HepG2 (cell line): ENCODE results near the gene EZH2. TPM values are rescaled to one million over a fixed set of nuclear protein-coding genes. Genes with fewer than 3 reads are reported as not detected.

Experiments used
- ATAC-seq: fragments of 200-7000 bp; cut with Tn5 transposase; 3 replicates; pipeline ENCODE4 v1.9.1; 2020; ENCODE audit warnings: mild to moderate bottlenecking, moderate library complexity
- BruUV-seq: library from RNA; stranded (reverse); fragments of 400-500 nt; replicated peaks from 2 replicates; lab custom pipeline; 2021; lab: Mats Ljungman, UMichigan
- CTCF ChIA-PET: fragments of 300-600 bp; formaldehyde crosslinking; extraction: SDS; loops from one replicate; lab custom pipeline; 2021; ENCODE audit warnings: low total read pairs, inconsistent platforms, low intra/inter-chr PET ratio; lab: Yijun Ruan, JAX
- POLR2A ChIA-PET: fragments of 350-600 bp; sonication (Branson Sonifier 250); formaldehyde crosslinking; loops from one replicate; lab custom pipeline; 2020; ENCODE audit warnings: antibody characterized with exemption, inconsistent platforms; lab: Yijun Ruan, JAX
- DNase-seq: peaks from one replicate; pipeline ENCODE4 v3.0.0-alpha.2; 2015; ENCODE audit warnings: low spot score
- FAIRE-seq: peaks from 3 replicates; lab custom pipeline; 2011; peaks lifted over from hg19 to GRCh38; lab: Jason Lieb, UNC
- H2AFZ ChIP-seq: one replicate; pipeline ENCODE4 v1.6.1; 2011; ENCODE audit warnings: low read length, inconsistent platforms
- H3K27ac ChIP-seq: fragments of 300-600 bp; 3 replicates; pipeline ENCODE4 v1.8.0; 2011; ENCODE audit warnings: mixed run types, mild to moderate bottlenecking, mixed read lengths, low read length, inconsistent platforms; ENCODE audit not compliant: insufficient read depth; ENCODE audit errors: extremely low read length
- H3K27me3 ChIP-seq, 2 experiments: fragments of 200-600 bp in 1 of 2; 2 replicates in 1 of 2; 3 replicates in 1 of 2; pipeline versions ENCODE4 v1.6.0 to v1.8.0; 2011; ENCODE audit warnings: low read length in 2 of 2, mild to moderate bottlenecking in 2 of 2, moderate library complexity in 2 of 2, inconsistent platforms in 1 of 2; ENCODE audit not compliant: insufficient read depth in 2 of 2, control insufficient read depth in 1 of 2
- H3K36me3 ChIP-seq, 2 experiments: fragments of 200-600 bp in 1 of 2; replicated peaks in 1 of 2; 2 replicates in 1 of 2; 3 replicates in 1 of 2; pipeline versions ENCODE4 v1.5.1 to v1.8.0; 2011; ENCODE audit warnings: low read length in 2 of 2, inconsistent platforms in 1 of 2; ENCODE audit not compliant: insufficient read depth in 2 of 2, control insufficient read depth in 1 of 2
- H3K4me1 ChIP-seq: 2 replicates; pipeline ENCODE4 v1.5.1; 2012; ENCODE audit warnings: low read length, inconsistent platforms; ENCODE audit not compliant: insufficient read depth
- H3K4me2 ChIP-seq: 2 replicates; pipeline ENCODE4 v1.6.0; 2011; ENCODE audit warnings: low read depth, low read length, inconsistent platforms
- H3K4me3 ChIP-seq, 3 experiments: fragments of 200-600 bp in 1 of 3; sonication (generic), shearing (Covaris generic) in 1 of 3; replicated peaks in 1 of 3; 2 replicates each; pipeline ENCODE4 v1.5.1; 2011 to 2016; ENCODE audit warnings: low read length in 3 of 3, inconsistent platforms in 2 of 3, low read depth in 2 of 3, mild to moderate bottlenecking in 2 of 3, control low read depth in 1 of 3, mixed read lengths in 1 of 3; ENCODE audit not compliant: insufficient read depth in 1 of 3
- H3K79me2 ChIP-seq: one replicate; pipeline ENCODE4 v1.6.1; 2011; ENCODE audit warnings: low read length, inconsistent platforms; ENCODE audit not compliant: insufficient read depth
- H3K9ac ChIP-seq: 2 replicates; pipeline ENCODE4 v1.6.0; 2011; ENCODE audit warnings: mild to moderate bottlenecking, low read depth, low read length, inconsistent platforms; ENCODE audit not compliant: insufficient read depth
- H3K9me3 ChIP-seq: 2 replicates; pipeline ENCODE4 v1.5.1; 2012; ENCODE audit warnings: mild to moderate bottlenecking, low read length
- H4K20me1 ChIP-seq: 2 replicates; pipeline ENCODE4 v1.6.0; 2011; ENCODE audit warnings: inconsistent platforms, mild to moderate bottlenecking, low read length, moderate library complexity; ENCODE audit not compliant: insufficient read depth
- ATAD3A ChIP-seq: sonication (generic); formaldehyde crosslinking; IDR thresholded peaks from 2 replicates; pipeline ENCODE4 v1.4.0; 2020; ENCODE audit warnings: missing genetic modification reagents
- DNMT1 ChIP-seq: sonication (generic); formaldehyde crosslinking; IDR thresholded peaks from 2 replicates; pipeline ENCODE4 v1.5.1; 2020; ENCODE audit warnings: mild to moderate bottlenecking, missing genetic modification reagents
- ISX ChIP-seq: sonication (generic); formaldehyde crosslinking; conservative IDR thresholded peaks from 2 replicates; pipeline ENCODE4 v1.5.0; 2020; ENCODE audit warnings: missing genetic modification reagents
- MAFF ChIP-seq: IDR thresholded peaks from 2 replicates; pipeline ENCODE4 v1.6.1; 2011; ENCODE audit warnings: low read depth, low read length, improper control_type of control experiment
- RBM39 ChIP-seq: fragments of 200-400 bp; formaldehyde crosslinking; IDR thresholded peaks from one replicate; pipeline ENCODE4 v1.6.1; 2018; ENCODE audit warnings: antibody characterized with exemption, mild to moderate bottlenecking, low read depth, low read length; ENCODE audit not compliant: poor library complexity, severe bottlenecking
- RORA ChIP-seq: sonication (generic); formaldehyde crosslinking; IDR thresholded peaks from 2 replicates; pipeline ENCODE4 v1.5.0; 2020; ENCODE audit warnings: mild to moderate bottlenecking, missing genetic modification reagents, moderate library complexity
- SRSF9 ChIP-seq: fragments of 200-400 bp; formaldehyde crosslinking; IDR thresholded peaks from 2 replicates; pipeline ENCODE4 v1.6.1; 2018; ENCODE audit warnings: borderline replicate concordance, mild to moderate bottlenecking, low read depth, low read length; ENCODE audit not compliant: insufficient read depth, poor library complexity, severe bottlenecking
- SRY ChIP-seq: sonication (generic); formaldehyde crosslinking; IDR thresholded peaks from 2 replicates; pipeline ENCODE4 v1.8.0; 2022; ENCODE audit warnings: mild to moderate bottlenecking, missing genetic modification reagents
- TCF7 ChIP-seq: sonication (generic); IDR thresholded peaks from 2 replicates; pipeline ENCODE4 v1.6.1; 2016; ENCODE audit warnings: antibody characterized with exemption, low read depth
- ZFP36 ChIP-seq: fragments of 150-350 bp; IDR thresholded peaks from 2 replicates; pipeline ENCODE4 v1.6.1; 2018; ENCODE audit warnings: borderline replicate concordance, low read length, low read depth; ENCODE audit not compliant: partially characterized antibody
- ZFP36L1 ChIP-seq: sonication (generic); formaldehyde crosslinking; IDR thresholded peaks from 2 replicates; pipeline ENCODE4 v1.8.0; 2022; ENCODE audit warnings: mild to moderate bottlenecking, missing genetic modification reagents, moderate library complexity
- ZNF557 ChIP-seq: sonication (generic); formaldehyde crosslinking; IDR thresholded peaks from 2 replicates; pipeline ENCODE4 v1.4.0; 2020; ENCODE audit warnings: missing genetic modification reagents
- ZNF839 ChIP-seq: sonication (generic); formaldehyde crosslinking; IDR thresholded peaks from 2 replicates; pipeline ENCODE4 v1.4.0; 2020; ENCODE audit warnings: missing genetic modification reagents, mild to moderate bottlenecking, borderline replicate concordance
- WGBS: methylation state at CpG from one replicate; pipeline ENCODE4 v1.1.6; 2017; ENCODE audit warnings: low lambda C conversion rate; 5-methylcytosine and 5-hydroxymethylcytosine counted together
- in situ Hi-C: cut with HindIII; loops from 2 replicates; pipeline ENCODE4 v1.10.0; 2017; ENCODE audit warnings: low pct_unique_long_range_greater_than_20kb; ENCODE audit not compliant: extremely low pct_ligation_motif_present
- intact Hi-C: fragments of 100-400 bp; cut with micrococcal nuclease; formaldehyde crosslinking; loops from one replicate; pipeline ENCODE4 v1.10.0; 2022; ENCODE audit not compliant: unreplicated experiment
- polyA plus RNA-seq, 8 experiments: library from polyadenylated mRNA; depleted of rRNA in 3 of 8; stranded (reverse) in 7 of 8; unstranded in 1 of 8; fragments of >200 nt; fragmentation: Illumina TruSeq in 4 of 8; extraction: Trizol in 4 of 8; gene quantifications; 2 replicates each; pipeline versions ENCODE4 v1.2.1 to v1.2.3, GENCODE V29; 2011 to 2016; ENCODE audit warnings: low read depth in 4 of 8, missing spikeins in 1 of 8, mixed read lengths in 1 of 8; ENCODE audit not compliant: insufficient read depth in 1 of 8
- total RNA-seq, 5 experiments: library from RNA; depleted of rRNA; stranded (reverse); fragments of >200 nt; fragmentation: Illumina TruSeq; extraction: Trizol; gene quantifications; 2 replicates each; pipeline ENCODE4 v1.2.3, GENCODE V29; 2016; ENCODE audit warnings: low read depth in 1 of 5
- TF ChIP-seq, protein P1 (sequence below): IDR thresholded peaks from 2 replicates; pipeline ENCODE4 v1.6.1; 2016; ENCODE audit warnings: low read depth, control low read depth
- TF ChIP-seq, protein P2 (sequence below): sonication (generic); formaldehyde crosslinking; IDR thresholded peaks from 2 replicates; pipeline ENCODE4 v1.4.0; 2020; ENCODE audit warnings: mild to moderate bottlenecking, missing genetic modification reagents
- TF ChIP-seq, protein P3 (sequence below): sonication (generic); formaldehyde crosslinking; conservative IDR thresholded peaks from 2 replicates; pipeline ENCODE4 v1.8.0; 2022; ENCODE audit warnings: missing genetic modification reagents

Gene EZH2
- total and polyA plus RNA-seq, 2 of the 13 experiments (the other 11 are each of a cell fraction or from before 2014, with no cell fraction given) = 26.0 to 34.3 TPM

DNA sequence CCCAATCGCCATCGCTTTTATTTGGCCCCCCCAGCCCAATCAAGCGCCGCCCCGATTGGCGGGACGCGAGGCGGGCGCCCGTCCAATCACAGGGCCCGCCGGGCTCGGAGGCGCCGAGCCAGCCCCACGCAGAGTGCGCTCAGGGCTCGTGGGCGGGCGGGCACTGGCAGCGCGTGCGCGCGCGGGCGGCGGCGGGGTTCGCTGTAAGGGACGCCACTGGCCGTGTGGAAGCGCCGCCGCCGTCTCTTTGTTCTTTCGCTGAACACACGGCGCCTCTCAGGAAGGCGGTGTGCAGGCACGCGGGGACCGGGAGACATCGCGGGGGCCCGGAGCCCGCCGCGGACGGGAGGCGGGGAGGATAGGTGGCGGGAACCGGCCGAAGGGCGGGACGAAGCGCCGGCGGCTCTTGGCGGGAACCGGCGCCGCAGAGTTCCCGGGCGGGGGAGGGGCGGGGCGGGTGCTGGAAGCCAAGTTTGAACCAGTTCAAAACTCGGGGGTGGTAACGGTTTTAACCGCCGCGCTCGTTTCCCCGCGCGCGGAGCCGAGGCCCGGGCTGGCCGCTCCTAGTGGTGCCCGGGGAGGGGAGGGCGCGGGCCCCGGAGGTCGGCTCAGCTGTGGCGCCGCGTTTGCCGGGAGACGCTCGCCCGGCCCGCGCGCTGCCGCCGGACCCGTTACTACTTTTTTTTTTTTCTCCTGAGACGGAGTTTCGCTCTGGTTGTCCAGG lies 370 bp upstream of the EZH2 start (continued):
- TF ChIP-seq, protein P1, sequence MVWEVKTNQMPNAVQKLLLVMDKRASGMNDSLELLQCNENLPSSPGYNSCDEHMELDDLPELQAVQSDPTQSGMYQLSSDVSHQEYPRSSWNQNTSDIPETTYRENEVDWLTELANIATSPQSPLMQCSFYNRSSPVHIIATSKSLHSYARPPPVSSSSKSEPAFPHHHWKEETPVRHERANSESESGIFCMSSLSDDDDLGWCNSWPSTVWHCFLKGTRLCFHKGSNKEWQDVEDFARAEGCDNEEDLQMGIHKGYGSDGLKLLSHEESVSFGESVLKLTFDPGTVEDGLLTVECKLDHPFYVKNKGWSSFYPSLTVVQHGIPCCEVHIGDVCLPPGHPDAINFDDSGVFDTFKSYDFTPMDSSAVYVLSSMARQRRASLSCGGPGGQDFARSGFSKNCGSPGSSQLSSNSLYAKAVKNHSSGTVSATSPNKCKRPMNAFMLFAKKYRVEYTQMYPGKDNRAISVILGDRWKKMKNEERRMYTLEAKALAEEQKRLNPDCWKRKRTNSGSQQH (CRISPR knock-in tag) = peak; percentile 34; the same call in 1 of the 2 replicates
- TF ChIP-seq ATAD3A (CRISPR knock-in tag) = no peak
- no peak for TF ChIP-seq ZFP36L1 (CRISPR knock-in tag)
- TF ChIP-seq DNMT1 (CRISPR knock-in tag) = no peak
- TF ChIP-seq, protein P2, sequence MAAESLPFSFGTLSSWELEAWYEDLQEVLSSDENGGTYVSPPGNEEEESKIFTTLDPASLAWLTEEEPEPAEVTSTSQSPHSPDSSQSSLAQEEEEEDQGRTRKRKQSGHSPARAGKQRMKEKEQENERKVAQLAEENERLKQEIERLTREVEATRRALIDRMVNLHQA = no peak
- no peak for TF ChIP-seq MAFF

DNA sequence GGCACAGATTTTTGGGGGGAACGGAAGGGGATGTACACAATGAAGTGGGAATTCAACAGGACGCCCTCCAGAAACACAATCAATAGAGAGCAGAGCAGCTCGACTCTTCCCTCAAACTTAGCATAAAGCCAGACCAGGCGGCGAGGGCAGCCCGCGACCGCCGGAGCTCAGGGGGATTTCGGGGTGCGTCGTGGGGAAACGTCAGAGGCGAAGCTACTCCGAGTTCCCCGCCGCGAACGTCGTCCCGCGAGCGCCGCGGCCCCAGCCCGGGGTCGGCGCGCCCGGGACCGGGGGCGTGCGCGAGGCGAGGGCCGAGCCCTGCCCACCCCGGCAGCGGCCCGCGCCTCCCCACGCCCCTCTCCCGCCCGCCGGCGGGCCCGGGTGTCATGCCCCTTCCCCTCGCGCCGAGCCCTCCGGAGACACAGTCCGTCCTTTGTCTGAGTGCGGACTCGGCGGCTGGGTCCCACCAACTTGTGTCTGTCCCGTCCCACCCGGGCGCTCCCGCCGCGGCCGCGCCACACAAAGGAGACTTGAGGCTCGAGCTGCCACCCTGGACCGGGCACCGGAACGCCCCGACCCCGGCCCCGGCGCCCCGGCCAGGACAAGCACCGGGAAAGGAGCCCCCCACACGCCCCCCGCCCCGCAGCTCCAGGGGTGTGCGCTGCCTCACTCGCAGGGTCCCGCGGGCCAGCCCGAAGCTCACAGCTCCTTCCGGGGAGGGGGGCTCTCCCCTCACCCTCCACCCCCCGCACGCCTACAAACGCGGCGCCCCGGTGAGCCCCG lies 634 bp downstream of the EZH2 start:
- FAIRE-seq = no peak
- peak overlapping the region; percentile 87 to 99 (median 98) for H3K4me3 ChIP-seq
- BruUV-seq = no TSS peak
- in situ Hi-C loops = no loop called here
- no peaks in the 10 kb centered on the region for H4K20me1 ChIP-seq
- no peaks in the 10 kb centered on the region for H3K9me3 ChIP-seq
- peaks cover 29% of the 10 kb centered on the region for H3K4me1 ChIP-seq
- DNase-seq = no peak
- WGBS = 0% methylated on average over 5 of the region's 88 CpGs
- no peaks in the 10 kb centered on the region for H3K27me3 ChIP-seq
- H3K36me3 ChIP-seq = no peaks in the 10 kb centered on the region
- H3K27ac ChIP-seq = peak overlapping the region; percentile 95
- POLR2A ChIA-PET = interaction anchor here (0.7 to 1.2 kb wide), 3 partner anchors 11 to 71 kb away, joined by 3 to 5 read pairs (median 4); no protein-coding TSS in a partner anchor
- peak; percentile 23 for ATAC-seq
- H3K79me2 ChIP-seq = peaks cover 45% of the 10 kb centered on the region
- no peak overlapping the region for H2AFZ ChIP-seq
- H3K4me2 ChIP-seq = peak overlapping the region; percentile 70
- H3K9ac ChIP-seq = peak overlapping the region; percentile 73
- intact Hi-C loops = loop anchor here (2.0 to 5.0 kb wide), 2 partner anchors 57 to 79 kb away; no protein-coding TSS in a partner anchor
- CTCF ChIA-PET = no interaction called here
- peak; percentile 38 for TF ChIP-seq RBM39
- no peak for TF ChIP-seq ISX (CRISPR knock-in tag)
- no peak for TF ChIP-seq ZNF557
- TF ChIP-seq SRSF9 = no peak
- no peak for TF ChIP-seq ATAD3A (CRISPR knock-in tag)
- no peak for TF ChIP-seq TCF7
- no peak for TF ChIP-seq ZFP36
- no peak for TF ChIP-seq SRY (CRISPR knock-in tag)
- TF ChIP-seq, protein P3, sequence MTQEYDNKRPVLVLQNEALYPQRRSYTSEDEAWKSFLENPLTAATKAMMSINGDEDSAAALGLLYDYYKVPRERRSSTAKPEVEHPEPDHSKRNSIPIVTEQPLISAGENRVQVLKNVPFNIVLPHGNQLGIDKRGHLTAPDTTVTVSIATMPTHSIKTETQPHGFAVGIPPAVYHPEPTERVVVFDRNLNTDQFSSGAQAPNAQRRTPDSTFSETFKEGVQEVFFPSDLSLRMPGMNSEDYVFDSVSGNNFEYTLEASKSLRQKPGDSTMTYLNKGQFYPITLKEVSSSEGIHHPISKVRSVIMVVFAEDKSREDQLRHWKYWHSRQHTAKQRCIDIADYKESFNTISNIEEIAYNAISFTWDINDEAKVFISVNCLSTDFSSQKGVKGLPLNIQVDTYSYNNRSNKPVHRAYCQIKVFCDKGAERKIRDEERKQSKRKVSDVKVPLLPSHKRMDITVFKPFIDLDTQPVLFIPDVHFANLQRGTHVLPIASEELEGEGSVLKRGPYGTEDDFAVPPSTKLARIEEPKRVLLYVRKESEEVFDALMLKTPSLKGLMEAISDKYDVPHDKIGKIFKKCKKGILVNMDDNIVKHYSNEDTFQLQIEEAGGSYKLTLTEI (CRISPR knock-in tag) = no peak
- TF ChIP-seq ZNF839 = no peak
- TF ChIP-seq RORA (CRISPR knock-in tag) = no peak
